ENCODE data around the gene ETFRF1.

Gene ETFRF1

GRCh38 chr12:25250744-25251730 lies 56.0 kb downstream of the ETFRF1 start, which contains the start of gene KRAS:
KRAS (minus strand) TSS chr12:25250929.
- peak within 1 kb of the TSS; percentile 83 for H3K4me3 ChIP-seq (ENCODE audit: low read depth, low read length)
- TF ChIP-seq, protein P1, sequence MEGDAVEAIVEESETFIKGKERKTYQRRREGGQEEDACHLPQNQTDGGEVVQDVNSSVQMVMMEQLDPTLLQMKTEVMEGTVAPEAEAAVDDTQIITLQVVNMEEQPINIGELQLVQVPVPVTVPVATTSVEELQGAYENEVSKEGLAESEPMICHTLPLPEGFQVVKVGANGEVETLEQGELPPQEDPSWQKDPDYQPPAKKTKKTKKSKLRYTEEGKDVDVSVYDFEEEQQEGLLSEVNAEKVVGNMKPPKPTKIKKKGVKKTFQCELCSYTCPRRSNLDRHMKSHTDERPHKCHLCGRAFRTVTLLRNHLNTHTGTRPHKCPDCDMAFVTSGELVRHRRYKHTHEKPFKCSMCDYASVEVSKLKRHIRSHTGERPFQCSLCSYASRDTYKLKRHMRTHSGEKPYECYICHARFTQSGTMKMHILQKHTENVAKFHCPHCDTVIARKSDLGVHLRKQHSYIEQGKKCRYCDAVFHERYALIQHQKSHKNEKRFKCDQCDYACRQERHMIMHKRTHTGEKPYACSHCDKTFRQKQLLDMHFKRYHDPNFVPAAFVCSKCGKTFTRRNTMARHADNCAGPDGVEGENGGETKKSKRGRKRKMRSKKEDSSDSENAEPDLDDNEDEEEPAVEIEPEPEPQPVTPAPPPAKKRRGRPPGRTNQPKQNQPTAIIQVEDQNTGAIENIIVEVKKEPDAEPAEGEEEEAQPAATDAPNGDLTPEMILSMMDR (conservative IDR thresholded peaks at IDR 0.05; ENCODE audit: low read depth, low read length), result no peak
- peak; percentile 99 for DNase-seq (ENCODE audit: low read depth)

DNA sequence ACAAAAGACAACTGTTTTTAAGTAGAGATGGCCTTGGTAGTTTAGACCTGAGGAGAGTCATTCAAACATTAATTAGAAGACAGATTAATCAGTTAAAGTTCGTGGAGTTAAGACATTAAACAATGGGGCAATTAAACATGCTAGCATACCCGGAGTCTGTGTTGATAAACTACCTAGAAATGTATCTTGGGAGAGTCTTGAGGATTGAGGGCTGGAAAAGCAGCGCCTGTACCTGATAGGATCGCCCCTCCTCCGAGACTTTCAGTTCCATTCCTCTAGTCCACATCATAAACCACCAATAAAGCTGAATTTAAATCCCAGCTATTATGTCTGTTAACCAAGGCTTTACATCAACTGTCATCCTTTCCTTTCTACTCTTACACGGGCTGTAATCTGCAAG lies 56.7 kb downstream of the ETFRF1 start:
- H3K4me3 ChIP-seq (ENCODE audit: low read depth, low read length), result peak overlapping the region; percentile 83
- TF ChIP-seq, protein P1 (conservative IDR thresholded peaks at IDR 0.05; ENCODE audit: low read depth, low read length), result no peak
- no peak for DNase-seq (ENCODE audit: low read depth)

- TF ChIP-seq, protein P1 (conservative IDR thresholded peaks at IDR 0.05; ENCODE audit: low read depth, low read length), result no peak
- no peak for DNase-seq (ENCODE audit: low read depth)
- no peak overlapping the region for H3K4me3 ChIP-seq (ENCODE audit: low read depth, low read length)
These were observed 57.9 kb downstream of the ETFRF1 start for GRCh38 chr12:25252946-25253345.

DNA sequence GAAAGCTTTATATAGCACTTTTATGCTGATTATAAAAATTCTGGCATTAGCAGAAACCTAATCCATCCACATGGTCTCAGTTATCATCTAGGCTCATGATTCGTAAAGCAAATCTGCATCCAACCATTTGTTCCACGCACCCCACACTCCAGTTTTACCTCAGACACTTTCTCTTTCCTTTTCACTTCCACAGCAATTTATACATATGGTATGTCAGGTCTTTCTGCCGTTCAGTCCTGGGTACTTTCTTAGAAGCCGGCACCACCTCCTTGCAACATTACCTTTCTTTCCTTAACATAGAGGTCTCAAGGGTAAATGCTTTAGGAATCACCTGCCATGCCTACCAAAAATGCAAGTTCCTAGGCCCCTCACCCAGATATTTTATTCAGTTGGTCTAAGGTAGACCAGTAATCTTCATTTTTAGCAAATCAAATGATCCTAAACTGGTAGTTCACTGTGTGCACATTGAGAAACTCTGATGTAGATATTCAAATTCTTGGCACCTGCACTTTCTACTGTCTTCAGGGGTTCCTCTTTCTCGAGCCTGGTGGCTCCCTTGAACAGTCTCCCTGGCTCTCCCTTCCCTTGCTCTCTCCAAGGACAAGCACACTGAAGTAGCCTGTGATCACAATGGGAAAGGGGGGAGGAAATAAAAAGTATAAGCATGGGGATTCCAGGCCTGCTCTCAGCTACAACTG lies 58.5 kb downstream of the ETFRF1 start:
- no peak for DNase-seq (ENCODE audit: low read depth)
- TF ChIP-seq, protein P1 (conservative IDR thresholded peaks at IDR 0.05; ENCODE audit: low read depth, low read length), result no peak
- no peak overlapping the region for H3K4me3 ChIP-seq (ENCODE audit: low read depth, low read length)

GRCh38 chr12:25254271-25254880 lies 59.3 kb downstream of the ETFRF1 start:
- H3K4me3 ChIP-seq (ENCODE audit: low read depth, low read length), result no peak overlapping the region
- DNase-seq (ENCODE audit: low read depth), result no peak
- TF ChIP-seq, protein P1 (conservative IDR thresholded peaks at IDR 0.05; ENCODE audit: low read depth, low read length), result no peak
